Colonic mucosa (tissue), 4 donors: ENCODE measurements around the gene PARD3B. TPM values are rescaled to one million over a fixed set of nuclear protein-coding genes. Genes with fewer than 3 reads are reported as not detected.

Experiments
- DNase-seq: peaks from one replicate; pipeline ENCODE4 v3.0.0-alpha.2; 2020
- H3K27ac ChIP-seq: fragments of 200-600 bp; one replicate; pipeline ENCODE4 v1.8.0; 2021
- H3K27me3 ChIP-seq: fragments of 200-600 bp; one replicate; pipeline ENCODE4 v1.8.0; 2021
- H3K36me3 ChIP-seq: fragments of 200-600 bp; one replicate; pipeline ENCODE4 v1.8.0; 2021
- H3K4me1 ChIP-seq: fragments of 200-600 bp; one replicate; pipeline ENCODE4 v1.8.0; 2021; ENCODE audit warnings: mild to moderate bottlenecking
- H3K4me3 ChIP-seq: fragments of 200-600 bp; one replicate; pipeline ENCODE4 v1.8.0; 2021
- H3K9ac ChIP-seq, 2 donors: one replicate each; pipeline ENCODE4 v1.7.0; 2013; ENCODE audit warnings: control low read depth in 2 of 2, low read depth in 2 of 2, low read length in 2 of 2
- H3K9me3 ChIP-seq: fragments of 200-600 bp; one replicate; pipeline ENCODE4 v1.8.0; 2021
- CTCF ChIP-seq: fragments of 200-600 bp; IDR thresholded peaks from one replicate; pipeline ENCODE4 v1.8.0; 2022; ENCODE audit warnings: antibody characterized with exemption, mild to moderate bottlenecking
- intact Hi-C: fragments of 100-400 bp; cut with DNase I; formaldehyde crosslinking; loops from one replicate; pipeline ENCODE4 v1.14.1; 2022
- total RNA-seq, 2 donors: library from RNA; stranded (reverse); fragmentation: NEBNext Ultra II Directional in 1 of 2; extraction: Animal tissue kit (Norgen Biotek cat#: 25700) in 1 of 2; gene quantifications; one replicate each; pipeline ENCODE4 v1.2.1, GENCODE V29; 2021
- donor health status: healthy.
- donor health status: DM: no; HTN: no; CAD: no.
- donor health status: DM: no; HTN: no; CAD: no.

The PARD3B gene
- total RNA-seq, 2 donors from 2014 or later = 20.0 to 24.2 TPM

DNA sequence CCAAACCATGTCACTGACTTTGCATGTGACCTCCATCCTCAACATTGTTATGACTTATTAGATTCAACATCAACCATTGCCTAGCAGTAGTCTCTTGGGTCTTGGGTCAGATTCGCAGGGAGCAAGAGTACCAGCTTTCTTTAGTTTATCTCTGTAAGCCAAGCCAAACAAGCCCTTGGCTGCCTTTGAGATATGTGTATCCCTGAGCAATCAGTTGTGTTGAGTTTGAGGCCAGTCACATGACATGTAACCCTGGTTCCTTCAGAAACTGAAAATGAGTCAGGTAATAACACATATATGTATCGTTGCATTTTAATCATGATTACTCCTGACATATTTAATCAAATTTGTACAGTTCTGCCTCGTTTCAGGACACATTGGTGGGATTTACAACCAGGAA, 173.3 kb downstream of the PARD3B start:
- no peaks in the 10 kb centered on the region for H3K4me1 ChIP-seq
- TF ChIP-seq CTCF = no peak
- no peaks in the 10 kb centered on the region for H3K9me3 ChIP-seq
- H3K9ac ChIP-seq = no peak overlapping the region
- no peak for DNase-seq
- H3K4me3 ChIP-seq = no peak overlapping the region
- no peak overlapping the region for H3K27ac ChIP-seq
- no peaks in the 10 kb centered on the region for H3K36me3 ChIP-seq
- intact Hi-C loops = no loop called here
- H3K27me3 ChIP-seq = no peaks in the 10 kb centered on the region

- Histone ChIP-seq H3K36me3 (no peaks in the 10 kb centered on the region), H3K4me3 (no peak overlapping the region), H3K27ac (no peak overlapping the region), H3K9me3 (no peaks in the 10 kb centered on the region), H3K27me3 (no peaks in the 10 kb centered on the region), H3K9ac (no peak overlapping the region), H3K4me1 (no peaks in the 10 kb centered on the region)
- TF ChIP-seq CTCF = no peak
- intact Hi-C loops = no loop called here
- no peak for DNase-seq
Observed at GRCh38 chr2:204720874-204721273, 175.6 kb downstream of the PARD3B start.

- no peak for TF ChIP-seq CTCF
- H3K27me3 ChIP-seq = no peaks in the 10 kb centered on the region
- no peak overlapping the region for H3K4me3 ChIP-seq
- DNase-seq = no peak
- peaks cover 4% of the 10 kb centered on the region for H3K4me1 ChIP-seq
- H3K9ac ChIP-seq = no peak overlapping the region
- no peaks in the 10 kb centered on the region for H3K36me3 ChIP-seq
- intact Hi-C loops = no loop called here
- no peaks in the 10 kb centered on the region for H3K9me3 ChIP-seq
- no peak overlapping the region for H3K27ac ChIP-seq
Observed at GRCh38 chr2:204722207-204722606, 176.9 kb downstream of the PARD3B start.

- no peak overlapping the region for H3K27ac ChIP-seq
- peaks cover 5% of the 10 kb centered on the region for H3K4me1 ChIP-seq
- TF ChIP-seq CTCF = no peak
- H3K27me3 ChIP-seq = no peaks in the 10 kb centered on the region
- no peak overlapping the region for H3K9ac ChIP-seq
- no peak overlapping the region for H3K4me3 ChIP-seq
- H3K36me3 ChIP-seq = no peaks in the 10 kb centered on the region
- DNase-seq = no peak
- H3K9me3 ChIP-seq = no peaks in the 10 kb centered on the region
- intact Hi-C loops = no loop called here
Observed at GRCh38 chr2:204722691-204723090, 177.4 kb downstream of the PARD3B start.

GRCh38 chr2:204725693-204726360, 180.6 kb downstream of the PARD3B start:
- no peaks in the 10 kb centered on the region for H3K27me3 ChIP-seq
- no peak overlapping the region for H3K4me3 ChIP-seq
- no peak overlapping the region for H3K27ac ChIP-seq
- H3K9me3 ChIP-seq = no peaks in the 10 kb centered on the region
- TF ChIP-seq CTCF = no peak
- H3K4me1 ChIP-seq = peaks cover 5% of the 10 kb centered on the region
- DNase-seq = no peak
- intact Hi-C loops = no loop called here
- no peaks in the 10 kb centered on the region for H3K36me3 ChIP-seq
- H3K9ac ChIP-seq = no peak overlapping the region
